Spleen (tissue), 7 donors: ENCODE measurements around the gene ACTR3.

Source experiments
- POLR2A ChIP-seq, 3 donors: fragments of 450-650 bp; IDR thresholded peaks; one replicate each; pipeline ENCODE4 v1.5.1; 2017; ENCODE audit warnings: antibody characterized with exemption in 3 of 3, mild to moderate bottlenecking in 1 of 3
- TF ChIP-seq, protein P1 (sequence below), 11 experiments: fragments of 200-600 bp in 7 of 11; fragments of 450-650 bp in 4 of 11; sonication (generic) in 4 of 11; IDR thresholded peaks in 8 of 11; conservative IDR thresholded peaks in 3 of 11; 1 replicate in 7 of 11; 2 replicates in 4 of 11; pipeline versions ENCODE4 v1.4.0 to v1.8.0; 2016 to 2021; ENCODE audit warnings: antibody characterized with exemption in 11 of 11, inconsistent platforms in 4 of 11, mild to moderate bottlenecking in 1 of 11
- donor health status: DM: no; HTN: no; CAD: no; lungs with moderate emphysema.
- donor health status: DM: no; HTN: no; CAD: no.
- donor health status: DM: no; HTN: no; CAD: no.

DNA sequence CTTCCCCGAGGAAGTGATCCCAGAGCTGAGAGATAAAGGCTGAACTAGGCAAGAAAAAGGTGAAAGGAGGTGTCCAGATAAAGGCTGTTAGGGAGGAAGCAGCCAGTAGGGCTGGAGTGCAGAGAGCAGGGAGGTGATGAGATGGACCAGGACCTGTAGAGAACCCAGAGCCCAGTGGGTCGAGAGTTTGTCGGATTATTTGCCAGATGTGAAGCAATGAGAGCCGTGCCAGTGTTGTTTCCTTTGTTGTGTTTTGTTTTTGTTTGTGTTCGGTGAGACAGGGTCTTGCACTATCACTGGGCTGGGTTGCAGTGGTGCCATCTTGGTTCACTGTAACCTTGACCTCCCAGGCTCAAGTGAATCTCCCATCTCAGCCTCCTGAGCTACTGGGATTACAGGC, 111.3 kb downstream of the ACTR3 start:
- no peak for TF ChIP-seq POLR2A (IDR thresholded peaks at IDR 0.05)
- TF ChIP-seq, protein P1, sequence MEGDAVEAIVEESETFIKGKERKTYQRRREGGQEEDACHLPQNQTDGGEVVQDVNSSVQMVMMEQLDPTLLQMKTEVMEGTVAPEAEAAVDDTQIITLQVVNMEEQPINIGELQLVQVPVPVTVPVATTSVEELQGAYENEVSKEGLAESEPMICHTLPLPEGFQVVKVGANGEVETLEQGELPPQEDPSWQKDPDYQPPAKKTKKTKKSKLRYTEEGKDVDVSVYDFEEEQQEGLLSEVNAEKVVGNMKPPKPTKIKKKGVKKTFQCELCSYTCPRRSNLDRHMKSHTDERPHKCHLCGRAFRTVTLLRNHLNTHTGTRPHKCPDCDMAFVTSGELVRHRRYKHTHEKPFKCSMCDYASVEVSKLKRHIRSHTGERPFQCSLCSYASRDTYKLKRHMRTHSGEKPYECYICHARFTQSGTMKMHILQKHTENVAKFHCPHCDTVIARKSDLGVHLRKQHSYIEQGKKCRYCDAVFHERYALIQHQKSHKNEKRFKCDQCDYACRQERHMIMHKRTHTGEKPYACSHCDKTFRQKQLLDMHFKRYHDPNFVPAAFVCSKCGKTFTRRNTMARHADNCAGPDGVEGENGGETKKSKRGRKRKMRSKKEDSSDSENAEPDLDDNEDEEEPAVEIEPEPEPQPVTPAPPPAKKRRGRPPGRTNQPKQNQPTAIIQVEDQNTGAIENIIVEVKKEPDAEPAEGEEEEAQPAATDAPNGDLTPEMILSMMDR (IDR thresholded peaks at IDR 0.05 in 8 of 11, conservative IDR thresholded peaks at IDR 0.05 in 3 of 11): no peak
